ENCODE results near the gene ITGA6.
A peak's percentile ranks its signal among the peaks of the same experiment; 100 is the strongest.

The ITGA6 gene

DNA sequence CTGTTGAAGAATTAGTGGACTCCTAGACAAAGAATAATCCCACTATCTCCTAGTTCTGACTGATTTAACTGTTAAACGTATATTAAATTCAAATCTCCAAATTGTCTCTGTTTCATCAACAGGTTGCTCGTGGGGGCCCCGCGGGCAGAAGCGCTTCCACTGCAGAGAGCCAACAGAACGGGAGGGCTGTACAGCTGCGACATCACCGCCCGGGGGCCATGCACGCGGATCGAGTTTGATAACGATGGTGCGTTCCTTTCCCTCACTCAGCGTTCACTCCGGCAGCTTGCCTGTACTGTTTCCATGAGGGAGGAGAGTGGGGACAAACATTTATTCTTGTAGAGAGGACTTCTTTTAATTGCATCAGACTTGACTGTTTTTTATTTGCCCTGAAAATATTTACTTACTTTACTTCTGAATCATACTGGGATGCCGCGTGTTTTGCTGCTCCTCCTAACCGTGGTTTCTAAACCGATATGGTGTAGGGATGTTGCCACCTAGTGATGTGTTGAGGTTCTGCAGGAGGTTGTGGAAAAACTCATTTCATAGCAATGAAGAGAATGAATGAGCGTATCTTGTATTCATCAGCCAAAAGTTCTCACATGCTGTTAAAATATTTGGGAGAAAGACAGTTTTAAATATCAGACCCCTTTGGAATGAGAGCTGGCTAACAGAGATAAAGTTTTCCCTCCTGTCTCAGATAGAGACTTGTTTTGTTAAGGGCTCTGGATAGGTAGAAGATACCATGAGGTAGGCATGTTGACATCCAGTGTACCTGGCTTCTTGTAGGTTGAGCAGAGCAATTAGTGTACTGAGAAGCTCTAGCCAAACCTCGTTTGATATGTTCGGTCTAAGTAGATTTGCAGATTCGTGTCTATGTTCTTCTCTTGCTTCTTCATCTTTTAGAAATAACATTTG, 38.3 kb downstream of the ITGA6 start:
- DNase-seq (ENCODE audit: low spot score): peak; percentile 83

DNA sequence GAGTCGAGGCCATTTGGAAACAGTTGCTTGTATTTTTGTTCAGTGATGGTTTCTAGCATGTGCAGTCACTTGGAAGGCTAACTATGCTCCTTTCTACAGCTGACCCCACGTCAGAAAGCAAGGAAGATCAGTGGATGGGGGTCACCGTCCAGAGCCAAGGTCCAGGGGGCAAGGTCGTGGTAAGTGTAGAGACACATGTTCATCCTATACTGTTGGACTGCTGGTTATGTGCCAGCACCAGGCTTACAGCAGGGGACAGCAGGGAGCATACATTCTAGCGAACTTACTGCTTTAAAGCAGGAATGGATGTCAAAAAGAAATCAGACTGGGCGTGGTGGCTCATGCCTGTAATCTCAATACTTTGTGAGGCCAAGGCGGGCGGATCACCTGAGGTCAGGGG, 40.0 kb downstream of the ITGA6 start:
- no peak for DNase-seq (ENCODE audit: low spot score)

DNA sequence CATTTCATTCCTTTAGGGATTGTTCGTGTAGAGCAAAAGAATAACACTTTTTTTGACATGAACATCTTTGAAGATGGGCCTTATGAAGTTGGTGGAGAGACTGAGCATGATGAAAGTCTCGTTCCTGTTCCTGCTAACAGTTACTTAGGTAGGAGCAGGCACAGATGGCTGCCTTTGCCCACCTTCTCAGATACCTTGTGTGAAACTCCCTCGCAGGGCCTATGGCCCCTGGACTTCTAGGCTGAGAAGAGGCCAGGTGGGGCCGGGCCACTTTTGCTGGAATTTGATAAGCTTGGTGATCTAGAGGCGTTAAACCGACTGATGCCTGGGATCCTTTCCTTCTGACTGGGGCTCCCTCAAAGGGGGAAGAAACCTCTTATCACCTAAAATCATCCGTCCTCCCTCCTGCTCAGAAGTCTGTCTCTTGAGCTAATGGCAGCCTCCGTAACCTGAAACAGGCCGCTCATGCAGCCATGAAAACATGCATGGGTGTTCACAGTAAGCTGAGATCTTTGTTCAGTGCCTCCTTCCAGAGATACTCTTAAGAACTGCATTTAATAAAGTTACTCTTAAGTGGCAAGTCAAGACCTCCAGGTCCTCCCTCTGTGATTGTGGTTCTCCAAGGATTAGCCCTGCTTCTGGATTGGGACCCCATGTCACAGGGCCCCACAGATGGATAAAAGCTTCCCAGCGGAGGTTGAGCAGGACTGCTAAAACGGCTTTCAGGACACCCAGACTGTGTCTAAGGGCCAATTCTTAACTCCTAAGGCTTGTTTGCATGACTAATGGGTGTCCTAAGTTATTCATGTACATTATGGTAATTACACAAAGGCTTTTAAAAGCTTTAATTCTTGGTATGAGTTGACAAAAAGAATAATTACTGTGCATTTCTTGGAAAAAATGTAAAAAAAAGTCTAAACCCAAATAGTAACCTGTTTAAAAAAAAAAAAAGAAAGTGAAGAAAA, 43.9 kb downstream of the ITGA6 start:
- DNase-seq (ENCODE audit: low spot score): no peak

DNA sequence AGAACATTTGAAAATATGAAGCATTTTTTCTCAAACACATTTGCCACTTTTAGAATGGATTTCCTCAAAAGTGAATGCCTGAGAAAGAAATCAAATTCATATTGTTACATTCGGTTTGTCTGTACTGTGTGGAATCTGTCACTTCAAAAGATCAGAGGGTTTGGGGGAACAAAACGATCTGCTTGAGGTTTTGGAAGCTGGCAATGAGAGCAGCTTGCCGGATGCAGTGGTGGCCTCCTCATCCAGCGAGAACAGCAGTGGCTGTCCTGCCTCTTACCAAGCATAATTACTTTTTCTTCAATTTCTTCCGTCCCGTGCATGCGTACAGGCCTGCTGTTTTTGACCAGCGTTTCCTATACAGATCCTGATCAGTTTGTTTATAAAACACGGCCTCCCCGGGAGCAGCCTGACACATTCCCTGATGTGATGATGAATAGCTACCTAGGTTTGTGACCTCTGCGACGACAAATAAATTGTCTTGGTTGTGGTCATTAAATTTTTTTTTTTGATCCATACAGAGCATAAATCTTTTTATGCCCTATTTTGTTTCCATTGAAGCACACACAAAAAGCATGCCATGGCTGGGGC, 45.2 kb downstream of the ITGA6 start:
- DNase-seq (ENCODE audit: low spot score): no peak

DNA sequence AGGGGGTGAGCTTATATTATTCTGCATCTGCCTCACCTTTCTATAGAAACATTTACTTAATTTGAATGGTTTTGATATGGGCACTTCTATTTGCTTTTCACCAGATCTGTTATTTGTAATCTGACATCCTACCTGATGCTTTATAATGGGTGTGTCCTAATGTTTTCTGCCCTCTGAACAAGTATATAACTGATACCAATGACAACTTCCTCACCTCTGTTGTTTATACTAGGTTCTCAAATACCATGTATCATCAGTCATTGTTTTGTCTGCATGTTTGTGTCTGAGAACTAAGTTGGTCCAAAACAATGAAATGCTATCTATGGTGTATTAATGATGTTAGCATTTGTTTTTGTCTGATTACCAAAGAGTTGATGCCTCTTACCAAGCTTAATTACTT, 45.8 kb downstream of the ITGA6 start:
- DNase-seq (ENCODE audit: low spot score): no peak

DNA sequence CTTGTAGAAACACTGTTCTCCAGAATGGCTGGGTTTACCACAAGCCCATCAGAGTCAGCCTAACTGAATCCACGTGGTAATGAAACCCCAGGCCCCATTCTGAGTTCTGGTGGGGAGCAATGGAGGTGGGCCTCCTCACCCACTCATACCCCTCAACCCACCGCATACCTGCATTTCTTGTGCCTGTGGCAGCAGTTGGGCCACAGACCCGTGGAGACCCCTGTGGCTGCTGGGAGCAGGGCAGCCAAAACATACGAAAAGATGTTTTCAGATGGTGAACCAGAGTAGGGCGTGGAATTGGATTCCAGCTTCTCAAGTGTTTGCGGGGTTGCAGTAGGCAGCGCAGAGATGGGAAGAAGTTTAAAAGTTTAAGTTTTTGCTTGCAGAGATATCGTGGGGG, 51.0 kb downstream of the ITGA6 start:
- DNase-seq (ENCODE audit: low spot score): no peak

DNA sequence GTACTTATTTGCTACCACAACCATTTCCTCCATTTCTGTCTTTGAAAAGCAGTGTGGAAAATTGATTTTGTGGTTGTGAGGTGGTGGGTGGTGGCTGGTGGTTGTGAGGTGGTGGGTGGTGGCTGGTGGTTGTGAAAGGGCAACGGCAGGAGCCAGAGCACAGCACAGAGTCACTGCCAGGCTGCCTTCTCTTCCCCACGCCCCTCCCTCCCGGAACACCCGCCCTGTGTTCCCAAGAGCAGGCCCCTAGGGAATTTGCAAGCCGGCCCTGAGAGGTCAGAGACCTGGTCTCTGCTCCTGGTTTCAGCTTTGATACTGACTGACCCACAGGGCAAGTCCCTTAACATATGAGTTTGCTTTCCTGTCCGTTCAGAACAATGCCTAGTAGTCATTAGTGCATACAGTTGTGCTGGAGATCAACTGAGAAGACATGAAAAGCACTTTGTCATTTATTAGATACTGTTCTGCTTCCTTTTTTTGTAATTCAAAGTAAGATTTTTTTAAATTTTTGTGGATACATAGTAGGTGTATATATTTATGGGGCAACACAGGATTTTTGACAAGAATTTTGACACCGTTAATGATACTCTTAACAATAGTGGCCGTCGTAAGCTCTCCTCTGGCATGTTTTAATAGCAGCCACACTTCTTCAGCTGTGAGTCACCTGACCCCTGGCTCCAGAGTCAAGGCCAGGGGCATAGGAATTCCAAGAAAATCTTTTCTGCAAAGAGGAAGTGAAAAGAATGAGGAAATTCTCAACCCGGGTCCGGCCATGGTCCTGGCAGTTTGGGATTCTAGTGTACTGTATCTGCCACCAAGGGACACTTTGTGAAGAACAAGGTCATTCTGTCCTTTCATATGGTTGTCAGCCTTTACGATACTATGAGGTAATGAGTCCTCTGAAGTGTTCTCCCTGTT, 53.2 kb downstream of the ITGA6 start:
- DNase-seq (ENCODE audit: low spot score): no peak

DNA sequence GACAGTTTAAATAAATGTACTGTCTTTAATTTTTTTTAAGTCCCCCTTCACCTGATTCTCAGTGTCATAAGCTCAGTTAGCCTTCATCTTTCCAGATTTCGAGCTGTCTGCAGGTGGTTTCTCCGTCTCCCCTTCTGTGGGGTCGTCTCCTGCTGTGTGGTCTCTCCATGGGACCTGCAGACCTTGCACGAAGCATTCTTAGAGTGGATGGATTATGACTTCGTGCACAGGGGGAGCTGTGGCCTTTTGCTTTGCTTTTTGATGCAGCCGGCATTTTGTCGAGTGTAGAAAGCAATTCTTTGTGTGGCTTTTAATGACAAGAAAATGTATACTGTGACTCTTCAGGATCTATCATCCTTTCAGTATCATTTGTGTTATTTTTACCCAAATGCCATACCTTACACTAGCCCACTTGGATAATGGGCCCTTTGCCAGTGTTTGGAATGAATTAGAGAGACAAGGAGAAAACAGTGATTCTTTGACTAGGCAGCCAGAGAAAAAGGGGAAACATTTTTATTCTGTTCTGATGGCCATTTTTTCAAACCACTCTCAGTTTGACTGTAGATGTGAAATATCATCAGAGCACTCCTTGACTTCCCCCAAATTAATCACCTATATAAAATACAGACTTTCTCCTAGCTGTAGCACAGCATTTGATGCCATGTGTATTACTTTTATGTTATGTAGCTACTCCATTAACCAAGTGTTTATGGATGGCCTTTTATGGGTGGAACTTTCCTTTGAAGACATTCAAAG, 54.3 kb downstream of the ITGA6 start:
- DNase-seq (ENCODE audit: low spot score): no peak

DNA sequence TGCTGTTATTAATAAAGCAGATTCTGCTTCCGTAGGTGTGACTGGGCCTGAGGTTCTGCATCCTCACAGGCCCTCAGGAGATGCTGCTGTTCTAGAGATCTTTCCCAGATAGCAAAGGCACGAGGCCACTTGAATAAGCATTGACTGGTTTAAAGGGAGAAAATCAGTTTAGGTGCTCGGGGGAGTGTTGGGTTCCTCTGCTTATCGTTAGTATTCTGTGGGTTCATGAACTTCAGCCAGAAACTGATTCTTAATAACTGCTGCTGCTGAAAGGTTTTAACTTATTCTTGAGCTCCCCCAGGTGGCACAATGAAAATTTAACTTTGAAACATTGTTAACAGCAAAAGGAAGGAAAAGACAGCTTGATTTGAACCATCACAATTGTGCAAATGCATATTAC, 56.9 kb downstream of the ITGA6 start:
- DNase-seq (ENCODE audit: low spot score): peak; percentile 39

DNA sequence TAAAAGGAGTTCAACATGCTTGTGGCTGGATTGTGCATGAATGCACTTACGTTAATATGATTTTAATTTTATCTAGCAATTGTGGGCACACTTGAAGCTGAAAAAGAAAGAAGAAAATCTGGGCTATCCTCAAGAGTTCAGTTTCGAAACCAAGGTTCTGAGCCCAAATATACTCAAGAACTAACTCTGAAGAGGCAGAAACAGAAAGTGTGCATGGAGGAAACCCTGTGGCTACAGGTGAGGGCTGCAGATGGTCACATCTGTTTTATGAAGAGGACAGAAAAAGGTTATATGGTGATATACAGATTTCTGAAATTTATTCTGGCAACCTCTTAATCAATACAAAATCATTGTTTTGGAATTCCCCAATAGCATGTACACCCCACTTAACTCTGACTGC, 57.3 kb downstream of the ITGA6 start:
- no peak for DNase-seq (ENCODE audit: low spot score)

DNA sequence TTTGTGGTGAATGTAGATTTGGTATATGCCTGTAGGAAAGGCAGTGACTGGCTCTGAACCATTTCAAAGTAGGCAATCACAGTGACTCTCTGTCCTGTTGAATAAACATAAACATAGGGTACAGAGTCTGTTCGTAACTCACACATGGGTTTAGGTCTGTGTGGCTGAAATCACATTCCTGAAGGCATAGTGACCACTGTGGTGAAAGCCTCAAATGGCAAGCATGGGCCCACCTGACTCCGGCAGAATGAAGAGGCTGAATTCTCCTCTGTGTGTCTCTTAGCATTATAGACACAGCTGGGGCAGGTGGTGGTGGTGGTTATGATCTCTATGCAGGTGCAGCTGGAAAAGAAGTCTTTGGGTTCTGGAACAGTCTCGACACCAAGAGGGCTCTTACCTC, 61.2 kb downstream of the ITGA6 start:
- DNase-seq (ENCODE audit: low spot score): no peak

DNA sequence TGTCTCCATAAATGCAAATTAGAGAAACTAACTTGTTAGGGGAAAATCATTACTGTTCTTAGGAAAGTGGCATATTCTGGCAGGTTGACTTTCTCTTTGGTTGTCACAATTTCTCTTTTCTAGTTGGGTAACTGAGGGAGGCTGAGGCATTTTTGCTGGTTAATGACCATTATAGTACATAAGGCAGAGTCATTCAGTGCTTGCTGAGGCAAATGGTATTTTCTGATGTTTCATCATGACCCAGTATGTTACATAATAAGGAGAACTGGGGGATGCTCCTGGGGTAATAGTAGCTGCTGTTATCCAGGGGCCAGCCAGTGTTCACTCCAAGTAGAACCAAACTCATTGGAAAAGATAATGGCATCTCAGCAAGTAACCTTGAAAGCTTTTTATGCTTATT, 62.3 kb downstream of the ITGA6 start:
- DNase-seq (ENCODE audit: low spot score): no peak

DNA sequence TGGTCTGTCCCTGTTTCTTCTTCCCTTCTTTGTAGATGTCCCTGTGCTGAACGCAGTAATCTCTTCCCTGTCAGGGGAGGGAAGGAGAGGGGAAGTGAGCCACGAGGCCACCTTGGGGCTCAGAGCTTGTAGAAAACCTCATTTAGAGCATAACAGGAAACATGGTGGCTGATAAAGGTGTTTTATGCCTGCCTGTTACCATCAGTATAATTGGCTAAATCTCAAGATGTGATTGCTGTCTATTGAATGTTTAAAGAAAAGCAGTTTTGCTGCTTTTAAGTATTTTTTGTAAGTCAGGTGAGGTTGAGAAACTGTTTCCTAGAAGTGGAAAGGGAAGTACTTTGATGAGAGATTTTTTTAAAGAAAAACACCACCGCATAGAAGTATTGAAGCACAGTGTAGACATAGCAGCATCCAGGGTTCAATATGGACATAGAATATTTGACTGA, 68.8 kb downstream of the ITGA6 start:
- DNase-seq (ENCODE audit: low spot score): peak; percentile 56

DNA sequence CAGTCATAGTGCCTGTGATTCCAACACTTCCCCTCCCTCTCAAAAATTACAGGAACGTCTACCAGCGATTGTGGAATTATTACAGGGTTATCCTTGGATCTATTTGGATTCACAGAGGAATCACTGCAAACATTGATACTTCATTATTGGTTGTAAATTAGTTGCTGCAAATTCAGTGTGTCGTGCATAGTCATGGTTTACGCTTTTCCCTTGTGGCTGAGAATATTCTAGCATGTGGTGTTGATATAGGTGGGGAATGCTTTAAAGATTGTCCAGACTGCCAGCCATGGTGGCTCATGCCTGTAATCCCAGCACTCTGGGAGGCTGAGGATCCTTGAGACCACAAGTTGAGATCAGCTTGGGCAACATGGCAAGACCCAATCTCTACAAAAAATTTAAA, 79.8 kb downstream of the ITGA6 start:
- DNase-seq (ENCODE audit: low spot score): no peak

DNA sequence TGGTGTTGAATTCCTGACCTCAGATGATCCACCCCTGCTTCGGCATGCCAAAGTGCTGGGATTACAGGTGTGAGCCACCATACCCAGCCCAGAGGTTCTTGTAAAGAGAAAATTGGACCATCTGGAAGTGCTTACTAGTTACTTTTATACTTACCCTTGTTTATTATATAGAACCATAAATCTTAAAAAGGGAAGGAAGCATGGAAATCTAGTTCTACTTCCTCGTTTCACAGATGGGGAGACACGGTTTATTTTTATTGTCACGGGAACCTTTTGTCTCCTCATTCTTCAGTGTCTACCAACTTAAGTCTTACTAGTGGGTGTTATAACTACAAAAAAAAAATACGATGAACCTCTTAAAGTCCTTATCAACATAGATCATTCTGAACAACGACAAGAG, 82.7 kb downstream of the ITGA6 start:
- DNase-seq (ENCODE audit: low spot score): no peak

DNA sequence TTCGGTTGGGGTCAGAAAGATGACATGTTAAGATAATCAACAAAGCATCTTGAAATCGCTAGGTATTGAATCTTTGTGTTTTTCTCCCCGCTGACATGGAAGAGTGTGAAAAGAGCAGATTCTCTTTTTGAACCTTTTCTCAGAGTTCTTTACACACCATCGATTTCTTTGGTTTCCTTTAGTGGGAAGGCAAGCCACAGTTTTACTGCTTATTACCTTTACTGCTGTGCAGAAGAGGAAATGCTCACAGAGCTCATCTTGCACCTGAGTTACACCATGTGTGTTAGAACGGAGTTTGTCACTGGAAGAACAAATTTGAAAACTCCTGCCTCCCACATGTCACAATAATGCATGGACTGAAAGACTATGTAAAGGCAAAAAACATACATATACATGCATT, 83.2 kb downstream of the ITGA6 start:
- DNase-seq (ENCODE audit: low spot score): no peak

DNA sequence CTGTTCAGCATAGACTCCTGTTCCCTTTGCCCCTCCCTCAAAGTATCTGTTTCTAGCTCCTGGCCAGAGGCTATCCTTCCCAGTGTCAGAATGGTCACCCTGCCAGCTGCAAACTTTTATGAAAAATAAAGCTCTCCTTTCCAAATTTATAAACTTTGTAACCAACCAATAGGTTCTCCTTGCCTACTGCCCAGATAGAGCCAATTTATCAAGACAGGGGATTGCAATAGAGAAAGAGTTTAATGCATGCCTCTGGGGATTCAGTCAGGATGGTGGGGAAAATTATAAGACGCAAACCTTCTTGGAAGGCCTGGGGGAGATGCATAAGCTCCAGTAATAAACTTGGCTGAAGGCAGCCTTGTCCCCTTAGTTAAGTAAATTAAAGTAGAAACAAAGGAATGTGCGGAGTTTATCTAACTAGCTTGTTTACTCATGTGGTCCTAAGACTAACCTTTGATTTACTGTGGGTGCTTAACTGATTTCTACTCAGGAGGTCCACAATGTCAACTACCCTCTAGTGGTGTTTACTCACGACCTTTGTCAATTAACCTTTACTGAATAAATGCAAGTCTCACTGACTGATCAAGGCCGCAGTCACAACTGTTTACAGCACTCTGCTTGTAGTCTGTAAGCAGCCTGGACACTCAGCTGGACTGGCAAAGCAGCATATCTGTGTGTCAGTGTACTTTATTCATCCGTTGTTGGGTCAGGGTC, 85.6 kb downstream of the ITGA6 start:
- DNase-seq (ENCODE audit: low spot score): no peak

DNA sequence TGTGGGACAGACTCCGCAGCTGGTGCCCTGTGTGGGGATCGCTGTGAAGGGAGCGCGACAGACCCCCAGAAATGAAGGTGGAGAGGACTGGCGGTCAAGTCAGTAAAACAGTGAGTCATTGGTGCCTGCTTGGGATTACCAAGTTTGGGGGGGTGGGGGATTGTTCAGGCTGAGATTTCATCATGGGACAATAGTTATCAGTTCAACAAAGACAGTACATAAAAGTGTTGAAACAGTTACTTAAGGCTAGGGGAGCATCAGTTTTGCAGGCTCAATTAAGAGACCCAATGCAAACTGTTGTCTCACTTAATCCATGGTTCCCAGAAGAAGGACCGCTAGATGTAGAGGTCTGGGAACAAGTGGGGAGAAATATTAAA, 86.1 kb downstream of the ITGA6 start:
- no peak for DNase-seq (ENCODE audit: low spot score)

DNA sequence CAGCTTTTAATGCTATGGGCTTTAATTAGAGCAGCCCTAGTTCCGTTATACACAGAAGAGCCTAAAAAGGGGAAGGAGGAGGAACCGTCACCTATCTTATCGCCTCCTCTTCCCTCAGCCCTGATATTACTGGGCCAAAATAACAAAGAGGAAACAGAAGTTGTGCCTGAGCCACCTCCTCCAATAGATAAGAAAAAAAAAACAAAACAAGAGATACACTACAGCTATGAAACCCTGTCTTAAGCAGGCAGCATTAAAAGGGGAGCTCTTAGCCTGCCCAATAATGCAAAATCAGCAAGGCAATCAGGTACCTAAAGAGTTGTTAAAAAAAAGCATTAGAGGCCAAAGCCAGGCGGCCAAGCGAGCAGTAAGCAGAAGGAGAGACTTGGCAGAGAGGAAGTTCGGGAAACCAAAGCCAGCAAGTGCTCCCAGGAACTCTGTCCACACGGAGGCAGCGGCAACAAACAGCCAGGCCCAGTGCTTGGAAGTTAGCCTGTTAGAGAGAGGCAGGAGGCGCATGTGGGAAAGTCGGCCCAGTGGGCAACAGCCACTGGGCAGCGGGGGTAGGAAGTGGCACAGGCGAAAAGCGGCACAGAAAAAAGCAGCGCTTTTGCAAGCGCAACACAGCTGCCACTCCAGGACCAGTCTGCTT, 86.7 kb downstream of the ITGA6 start:
- no peak for DNase-seq (ENCODE audit: low spot score)

DNA sequence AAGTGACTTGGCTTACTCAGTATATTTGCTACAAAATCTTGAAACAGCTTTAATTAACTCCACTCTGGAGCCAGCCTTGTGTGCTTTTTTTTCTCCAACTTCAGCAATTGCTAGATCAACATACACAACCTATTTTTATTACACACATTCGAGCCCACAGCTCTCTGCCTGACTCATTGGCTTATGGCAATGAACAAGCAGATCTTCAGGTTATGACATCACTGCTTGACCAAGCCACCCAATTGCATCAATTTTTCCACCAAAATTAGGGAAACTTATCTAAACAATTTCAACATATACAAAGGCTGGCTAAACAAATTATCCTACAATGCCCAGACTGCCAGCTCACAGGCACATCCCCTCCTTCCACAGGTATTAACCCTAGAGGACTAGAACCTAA, 88.9 kb downstream of the ITGA6 start:
- no peak for DNase-seq (ENCODE audit: low spot score)

All from CD4-positive, alpha-beta T cell treated with Interleukin-15 for 4 hours (primary cell).